Measurements from ENCODE around the gene NKIRAS2. TPM values are rescaled to one million over a fixed set of nuclear protein-coding genes. Genes with fewer than 3 reads are reported as not detected.

The NKIRAS2 gene
- total and polyA plus RNA-seq, 2 of the 13 experiments (the other 11 are each of a cell fraction or from before 2014, with no cell fraction given), result 27.9 to 42.0 TPM

GRCh38 chr17:42031584-42031983 is 11.7 kb downstream of the NKIRAS2 start (continued):
- no peak for TF ChIP-seq ZNF235 (CRISPR knock-in tag; IDR thresholded peaks at IDR 0.05; ENCODE audit: borderline replicate concordance)
- peak; percentile 68 for TF ChIP-seq ZNF687 (CRISPR knock-in tag; IDR thresholded peaks at IDR 0.05)
- TF ChIP-seq, protein P1, sequence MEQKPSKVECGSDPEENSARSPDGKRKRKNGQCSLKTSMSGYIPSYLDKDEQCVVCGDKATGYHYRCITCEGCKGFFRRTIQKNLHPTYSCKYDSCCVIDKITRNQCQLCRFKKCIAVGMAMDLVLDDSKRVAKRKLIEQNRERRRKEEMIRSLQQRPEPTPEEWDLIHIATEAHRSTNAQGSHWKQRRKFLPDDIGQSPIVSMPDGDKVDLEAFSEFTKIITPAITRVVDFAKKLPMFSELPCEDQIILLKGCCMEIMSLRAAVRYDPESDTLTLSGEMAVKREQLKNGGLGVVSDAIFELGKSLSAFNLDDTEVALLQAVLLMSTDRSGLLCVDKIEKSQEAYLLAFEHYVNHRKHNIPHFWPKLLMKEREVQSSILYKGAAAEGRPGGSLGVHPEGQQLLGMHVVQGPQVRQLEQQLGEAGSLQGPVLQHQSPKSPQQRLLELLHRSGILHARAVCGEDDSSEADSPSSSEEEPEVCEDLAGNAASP (CRISPR knock-in tag; IDR thresholded peaks at IDR 0.05; ENCODE audit: borderline replicate concordance), result peak; percentile 32; the same call in 1 of the 2 replicates
- peak; percentile 27; the same call in 1 of the 2 replicates for TF ChIP-seq PHF21A (CRISPR knock-in tag; IDR thresholded peaks at IDR 0.05)
- TF ChIP-seq U2AF2 (IDR thresholded peaks at IDR 0.05; ENCODE audit: low read depth, low read length), result no peak
- TF ChIP-seq RARA (CRISPR knock-in tag; IDR thresholded peaks at IDR 0.05), result peak; percentile 97
- TF ChIP-seq LCORL (IDR thresholded peaks at IDR 0.05), result no peak
- peak; percentile 53; the same call in 1 of the 2 replicates for TF ChIP-seq LCORL (CRISPR knock-in tag; IDR thresholded peaks at IDR 0.05)
- TF ChIP-seq NR2F1 (CRISPR knock-in tag; IDR thresholded peaks at IDR 0.05), result peak; percentile 80 to 91
- no peak for TF ChIP-seq REL (CRISPR knock-in tag; conservative IDR thresholded peaks at IDR 0.05)
- no peak for TF ChIP-seq DNMT3B (CRISPR knock-in tag; conservative IDR thresholded peaks at IDR 0.05)
- no peak for TF ChIP-seq POLR2AphosphoS2 (IDR thresholded peaks at IDR 0.05; ENCODE audit: low read depth, low read length)
- TF ChIP-seq STAG1 (CRISPR knock-in tag; IDR thresholded peaks at IDR 0.05), result no peak
- peak; percentile 95 for TF ChIP-seq NR2F2 (IDR thresholded peaks at IDR 0.05; ENCODE audit: borderline replicate concordance, low read depth)
- peak; percentile 52; the same call in 1 of the 2 replicates for TF ChIP-seq TARDBP (CRISPR knock-in tag; IDR thresholded peaks at IDR 0.05)
- peak; percentile 94 for TF ChIP-seq NR2F6 (IDR thresholded peaks at IDR 0.05)
- peak; percentile 95 for TF ChIP-seq NR2F6 (CRISPR knock-in tag; IDR thresholded peaks at IDR 0.05)
- TF ChIP-seq, protein P2, sequence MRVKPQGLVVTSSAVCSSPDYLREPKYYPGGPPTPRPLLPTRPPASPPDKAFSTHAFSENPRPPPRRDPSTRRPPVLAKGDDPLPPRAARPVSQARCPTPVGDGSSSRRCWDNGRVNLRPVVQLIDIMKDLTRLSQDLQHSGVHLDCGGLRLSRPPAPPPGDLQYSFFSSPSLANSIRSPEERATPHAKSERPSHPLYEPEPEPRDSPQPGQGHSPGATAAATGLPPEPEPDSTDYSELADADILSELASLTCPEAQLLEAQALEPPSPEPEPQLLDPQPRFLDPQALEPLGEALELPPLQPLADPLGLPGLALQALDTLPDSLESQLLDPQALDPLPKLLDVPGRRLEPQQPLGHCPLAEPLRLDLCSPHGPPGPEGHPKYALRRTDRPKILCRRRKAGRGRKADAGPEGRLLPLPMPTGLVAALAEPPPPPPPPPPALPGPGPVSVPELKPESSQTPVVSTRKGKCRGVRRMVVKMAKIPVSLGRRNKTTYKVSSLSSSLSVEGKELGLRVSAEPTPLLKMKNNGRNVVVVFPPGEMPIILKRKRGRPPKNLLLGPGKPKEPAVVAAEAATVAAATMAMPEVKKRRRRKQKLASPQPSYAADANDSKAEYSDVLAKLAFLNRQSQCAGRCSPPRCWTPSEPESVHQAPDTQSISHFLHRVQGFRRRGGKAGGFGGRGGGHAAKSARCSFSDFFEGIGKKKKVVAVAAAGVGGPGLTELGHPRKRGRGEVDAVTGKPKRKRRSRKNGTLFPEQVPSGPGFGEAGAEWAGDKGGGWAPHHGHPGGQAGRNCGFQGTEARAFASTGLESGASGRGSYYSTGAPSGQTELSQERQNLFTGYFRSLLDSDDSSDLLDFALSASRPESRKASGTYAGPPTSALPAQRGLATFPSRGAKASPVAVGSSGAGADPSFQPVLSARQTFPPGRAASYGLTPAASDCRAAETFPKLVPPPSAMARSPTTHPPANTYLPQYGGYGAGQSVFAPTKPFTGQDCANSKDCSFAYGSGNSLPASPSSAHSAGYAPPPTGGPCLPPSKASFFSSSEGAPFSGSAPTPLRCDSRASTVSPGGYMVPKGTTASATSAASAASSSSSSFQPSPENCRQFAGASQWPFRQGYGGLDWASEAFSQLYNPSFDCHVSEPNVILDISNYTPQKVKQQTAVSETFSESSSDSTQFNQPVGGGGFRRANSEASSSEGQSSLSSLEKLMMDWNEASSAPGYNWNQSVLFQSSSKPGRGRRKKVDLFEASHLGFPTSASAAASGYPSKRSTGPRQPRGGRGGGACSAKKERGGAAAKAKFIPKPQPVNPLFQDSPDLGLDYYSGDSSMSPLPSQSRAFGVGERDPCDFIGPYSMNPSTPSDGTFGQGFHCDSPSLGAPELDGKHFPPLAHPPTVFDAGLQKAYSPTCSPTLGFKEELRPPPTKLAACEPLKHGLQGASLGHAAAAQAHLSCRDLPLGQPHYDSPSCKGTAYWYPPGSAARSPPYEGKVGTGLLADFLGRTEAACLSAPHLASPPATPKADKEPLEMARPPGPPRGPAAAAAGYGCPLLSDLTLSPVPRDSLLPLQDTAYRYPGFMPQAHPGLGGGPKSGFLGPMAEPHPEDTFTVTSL (CRISPR knock-in tag; IDR thresholded peaks at IDR 0.05; ENCODE audit: borderline replicate concordance), result peak; percentile 59; the same call in 1 of the 2 replicates
- no peak for TF ChIP-seq SP4 (CRISPR knock-in tag; IDR thresholded peaks at IDR 0.05)

Data from HepG2 (cell line).